ENCODE measurements around the gene UGT1A4.
"Not testable (repeated sequence)": the region's sequence is repeated elsewhere in the genome, so short reads cannot be mapped to it uniquely, and the experiment has no call there.

The UGT1A4 gene

GRCh38 chr2:233712611-233713261 lies 5.8 kb upstream of the UGT1A4 start, which contains the start of gene UGT1A5:
TSS of gene UGT1A5 (plus strand) at chr2:233712907. CDS start at chr2:233712992, 85 bp downstream.
- no peak for DNase-seq (ENCODE audit: low spot score in 2 of 2)
- peaks cover 6% of the 10 kb centered on the region for H3K4me1 Mint-ChIP-seq
- no peak within 1 kb of the TSS for H3K4me3 Mint-ChIP-seq
- no peak within 1 kb of the TSS for H3K27ac Mint-ChIP-seq
- H3K9me3 Mint-ChIP-seq = no peaks in the 10 kb centered on the region
- no peak for ATAC-seq
- H3K36me3 Mint-ChIP-seq = no peaks in the 10 kb centered on the region

DNA sequence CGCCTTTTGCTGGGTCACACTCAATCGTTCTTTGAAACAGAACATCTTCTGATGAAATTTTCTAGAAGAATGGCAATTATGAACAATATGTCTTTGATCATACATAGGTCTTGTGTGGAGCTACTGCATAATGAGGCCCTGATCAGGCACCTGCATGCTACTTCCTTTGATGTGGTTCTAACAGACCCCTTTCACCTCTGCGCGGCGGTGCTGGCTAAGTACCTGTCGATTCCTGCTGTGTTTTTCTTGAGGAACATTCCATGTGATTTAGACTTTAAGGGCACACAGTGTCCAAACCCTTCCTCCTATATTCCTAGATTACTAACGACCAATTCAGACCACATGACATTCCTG lies 5.3 kb upstream of the UGT1A4 start:
- no peak overlapping the region for H3K27ac Mint-ChIP-seq
- no peaks in the 10 kb centered on the region for H3K36me3 Mint-ChIP-seq
- H3K4me3 Mint-ChIP-seq = no peak overlapping the region
- H3K4me1 Mint-ChIP-seq = peaks cover 6% of the 10 kb centered on the region
- H3K9me3 Mint-ChIP-seq = no peaks in the 10 kb centered on the region
- DNase-seq (ENCODE audit: low spot score in 2 of 2) (no peak), ATAC-seq (no peak)

GRCh38 chr2:233714121-233714520 lies 4.4 kb upstream of the UGT1A4 start:
- no peak for DNase-seq (ENCODE audit: low spot score in 2 of 2)
- no peak for ATAC-seq
- Mint-ChIP-seq H3K27ac (no peak overlapping the region), H3K9me3 (no peaks in the 10 kb centered on the region), H3K4me3 (no peak overlapping the region), H3K36me3 (no peaks in the 10 kb centered on the region), H3K4me1 (peaks cover 6% of the 10 kb centered on the region)

DNA sequence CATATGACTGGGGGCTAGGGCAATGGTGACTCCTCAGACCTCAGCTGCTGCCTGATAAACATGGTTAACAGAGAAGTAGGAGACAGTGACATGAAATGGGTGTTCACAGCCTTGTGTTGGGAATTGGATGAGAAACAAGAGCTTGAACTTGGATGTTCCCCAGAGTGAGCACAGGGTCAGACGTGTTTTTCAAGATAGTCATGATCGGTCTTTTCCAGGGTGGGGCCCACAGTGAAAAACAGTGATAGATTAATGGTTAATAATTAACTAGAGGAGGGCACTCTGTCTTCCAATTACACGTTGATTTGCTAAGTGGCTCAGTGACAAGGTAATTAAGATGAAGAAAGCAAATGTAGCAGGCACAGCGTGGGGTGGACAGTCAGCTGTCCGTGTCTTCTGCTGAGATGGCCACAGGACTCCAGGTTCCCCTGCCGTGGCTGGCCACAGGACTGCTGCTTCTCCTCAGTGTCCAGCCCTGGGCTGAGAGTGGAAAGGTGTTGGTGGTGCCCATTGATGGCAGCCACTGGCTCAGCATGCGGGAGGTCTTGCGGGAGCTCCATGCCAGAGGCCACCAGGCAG lies 10.3 kb downstream of the UGT1A4 start, which contains the start of gene UGT1A3:
Gene UGT1A3 (plus strand): TSS at position 320 of the 579 bp plus-strand sequence. CDS start 85 bp downstream, at position 405.
- Mint-ChIP-seq H3K9me3 (no peaks in the 10 kb centered on the region), H3K27ac (no peak within 1 kb of the TSS), H3K4me3 (no peak within 1 kb of the TSS), H3K4me1 (no peaks in the 10 kb centered on the region), H3K36me3 (no peaks in the 10 kb centered on the region)
- DNase-seq (ENCODE audit: low spot score in 2 of 2) (no peak), ATAC-seq (no peak)

GRCh38 chr2:233736868-233737653 lies 18.5 kb downstream of the UGT1A4 start:
- H3K4me1 Mint-ChIP-seq; H3K4me3 Mint-ChIP-seq; H3K36me3 Mint-ChIP-seq; H3K9me3 Mint-ChIP-seq; DNase-seq (ENCODE audit: low spot score in 2 of 2); H3K27ac Mint-ChIP-seq; ATAC-seq: not testable (repeated sequence)

DNA sequence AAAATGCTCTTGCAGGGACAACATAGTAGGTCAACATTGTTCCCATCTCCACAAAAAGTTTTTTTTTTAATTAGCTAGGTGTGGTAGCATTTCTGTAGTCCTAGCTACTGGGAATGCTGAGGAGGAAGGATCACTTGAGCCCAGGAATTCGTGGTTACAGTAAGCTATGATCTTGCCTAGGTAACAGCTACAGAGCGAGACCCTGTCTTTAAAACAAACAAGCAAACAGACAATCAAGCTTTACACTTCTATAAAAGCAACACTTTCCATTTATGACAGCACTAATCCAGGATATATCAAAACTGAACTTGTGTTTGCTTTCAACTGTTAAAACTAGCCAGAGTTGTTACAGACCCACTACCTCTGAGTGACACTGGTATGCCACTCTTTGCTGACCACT lies 22.3 kb downstream of the UGT1A4 start:
- no peaks in the 10 kb centered on the region for H3K9me3 Mint-ChIP-seq
- no peak overlapping the region for H3K4me3 Mint-ChIP-seq
- H3K27ac Mint-ChIP-seq = no peak overlapping the region
- no peaks in the 10 kb centered on the region for H3K36me3 Mint-ChIP-seq
- no peak for DNase-seq (ENCODE audit: low spot score in 2 of 2)
- no peak for ATAC-seq
- H3K4me1 Mint-ChIP-seq = no peaks in the 10 kb centered on the region

DNA sequence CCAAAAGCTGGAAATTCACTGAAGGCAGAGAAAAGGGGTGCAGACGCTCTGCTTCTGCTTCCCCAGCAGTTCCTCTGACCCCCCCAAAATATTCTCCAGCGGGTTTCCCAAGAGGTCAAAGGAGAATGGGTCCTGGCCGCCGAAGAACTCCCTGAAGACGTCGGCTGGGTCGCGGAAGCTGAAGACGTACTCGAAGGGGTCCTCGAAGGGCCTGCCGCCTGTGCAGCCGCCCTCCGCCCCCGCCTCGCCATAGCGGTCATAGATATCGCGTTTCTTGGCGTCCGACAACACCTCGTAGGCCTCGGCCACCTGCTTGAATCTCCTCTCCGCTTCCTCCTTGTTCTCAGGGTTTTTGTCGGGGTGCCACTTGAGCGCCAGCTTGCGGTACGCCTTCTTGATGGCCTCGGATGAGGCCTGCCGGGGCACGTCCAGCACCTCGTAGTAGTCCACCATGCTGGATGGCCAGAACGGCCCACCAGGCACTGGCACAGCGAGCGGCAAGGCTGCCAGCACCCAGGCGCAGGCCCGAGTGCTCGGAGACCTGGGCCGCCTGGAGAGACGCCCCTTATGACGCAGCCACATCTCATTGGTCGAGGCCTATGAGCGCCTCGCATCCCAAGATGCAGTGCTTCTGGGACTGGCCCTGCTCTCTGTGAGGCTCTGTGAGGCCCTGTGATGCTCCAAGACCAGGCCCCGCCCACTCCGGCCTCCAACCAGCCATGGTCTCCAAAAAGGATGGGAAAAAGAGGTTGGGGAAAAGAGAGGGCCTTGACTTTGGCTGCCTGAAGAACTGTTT lies 25.1 kb downstream of the UGT1A4 start:
- DNase-seq (ENCODE audit: low spot score in 2 of 2) (no peak), ATAC-seq (no peak)
- Mint-ChIP-seq H3K4me1 (no peaks in the 10 kb centered on the region), H3K36me3 (no peaks in the 10 kb centered on the region), H3K4me3 (no peak overlapping the region), H3K9me3 (no peaks in the 10 kb centered on the region), H3K27ac (no peak overlapping the region)

DNA sequence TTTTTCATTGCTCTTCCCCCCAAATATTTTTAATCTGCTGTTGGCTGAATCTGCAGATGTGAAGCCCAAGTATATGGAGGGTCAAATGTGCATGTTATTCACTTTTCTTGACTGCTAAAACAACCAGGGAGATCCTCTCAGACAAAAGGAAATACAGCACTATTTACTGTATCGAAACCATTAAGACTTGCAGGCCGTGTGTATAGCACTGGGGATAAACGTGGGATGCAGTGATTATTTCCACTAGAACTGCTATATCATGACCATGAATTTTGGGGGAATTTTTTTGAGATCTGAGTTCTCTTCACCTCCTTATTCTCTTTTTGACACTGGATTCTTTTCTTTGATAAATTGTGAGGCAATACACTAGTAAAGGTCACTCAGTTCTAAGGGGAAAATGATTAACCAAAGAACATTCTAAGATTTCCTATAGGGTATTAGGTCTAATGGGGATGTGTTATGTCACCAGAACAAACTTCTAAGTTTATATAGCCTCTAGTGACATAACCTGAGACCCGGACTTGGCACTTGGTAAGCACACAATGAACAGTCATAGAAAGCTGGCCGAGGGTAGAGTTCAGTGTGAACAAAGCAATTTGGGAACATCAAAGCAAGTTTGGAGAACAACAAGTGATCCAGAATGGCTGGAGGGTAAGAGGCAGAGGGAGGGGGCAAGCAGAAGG lies 26.7 kb downstream of the UGT1A4 start:
- Mint-ChIP-seq H3K27ac (no peak overlapping the region), H3K4me3 (no peak overlapping the region), H3K36me3 (no peaks in the 10 kb centered on the region), H3K9me3 (peaks cover 6% of the 10 kb centered on the region), H3K4me1 (no peaks in the 10 kb centered on the region)
- ATAC-seq = no peak
- DNase-seq (ENCODE audit: low spot score in 2 of 2) = no peak

GRCh38 chr2:233745838-233746237 lies 27.3 kb downstream of the UGT1A4 start:
- not testable (repeated sequence) for H3K9me3 Mint-ChIP-seq; H3K4me1 Mint-ChIP-seq; H3K27ac Mint-ChIP-seq; H3K36me3 Mint-ChIP-seq; ATAC-seq; DNase-seq (ENCODE audit: low spot score in 2 of 2); H3K4me3 Mint-ChIP-seq

DNA sequence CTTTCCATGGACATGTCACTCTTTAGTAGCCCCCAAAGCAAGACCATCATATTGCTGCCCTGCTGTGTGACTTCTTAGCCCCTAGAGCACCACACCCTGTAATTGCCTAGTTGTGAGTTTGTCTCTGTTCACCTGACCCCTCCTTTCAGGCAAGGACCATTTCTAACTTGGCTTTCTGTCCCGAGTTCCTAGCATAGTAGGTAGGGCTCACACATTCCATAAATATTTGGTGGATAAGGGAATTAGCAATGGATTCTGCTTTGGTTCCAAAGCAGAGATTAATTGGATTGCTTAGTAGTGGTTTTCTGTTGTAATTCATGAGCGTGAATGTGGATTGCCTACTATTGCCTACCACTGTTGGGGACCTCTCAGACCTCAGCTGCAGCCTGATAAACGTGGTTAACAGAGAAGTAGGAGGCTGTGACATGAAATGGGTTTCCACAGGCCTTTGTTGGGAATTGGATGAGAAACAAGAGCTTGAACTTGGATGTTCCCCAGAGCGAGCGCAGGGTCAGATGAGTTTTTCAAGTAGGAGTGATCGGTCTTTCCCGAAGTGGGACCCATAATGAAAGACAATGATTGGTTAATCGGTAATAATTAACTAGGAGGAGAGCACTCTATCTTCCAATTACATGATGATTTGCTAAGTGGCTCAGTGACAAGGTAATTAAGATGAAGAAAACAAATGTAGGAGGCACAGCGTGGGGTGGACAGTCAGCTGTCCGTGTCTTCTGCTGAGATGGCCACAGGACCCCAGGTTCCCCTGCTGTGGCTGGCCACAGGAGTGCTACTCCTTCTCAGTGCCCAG lies 28.1 kb downstream of the UGT1A4 start:
- Mint-ChIP-seq H3K36me3 (no peaks in the 10 kb centered on the region), H3K4me3 (no peak overlapping the region), H3K4me1 (no peaks in the 10 kb centered on the region), H3K27ac (no peak overlapping the region), H3K9me3 (peaks cover 10% of the 10 kb centered on the region)
- ATAC-seq = no peak
- no peak for DNase-seq (ENCODE audit: low spot score in 2 of 2)

DNA sequence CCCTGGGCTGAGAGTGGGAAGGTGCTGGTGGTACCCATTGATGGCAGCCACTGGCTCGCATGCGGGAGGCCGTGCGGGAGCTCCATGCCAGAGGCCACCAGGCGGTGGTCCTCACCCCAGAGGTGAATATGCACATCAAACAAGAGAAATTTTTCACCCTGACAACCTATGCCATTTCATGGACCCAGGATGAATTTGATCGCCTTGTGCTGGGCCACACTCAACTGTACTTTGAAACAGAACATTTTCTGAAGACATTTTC lies 28.7 kb downstream of the UGT1A4 start:
- Mint-ChIP-seq H3K9me3 (peaks cover 11% of the 10 kb centered on the region), H3K36me3 (no peaks in the 10 kb centered on the region), H3K27ac (no peak overlapping the region), H3K4me1 (no peaks in the 10 kb centered on the region), H3K4me3 (no peak overlapping the region)
- no peak for DNase-seq (ENCODE audit: low spot score in 2 of 2)
- no peak for ATAC-seq

DNA sequence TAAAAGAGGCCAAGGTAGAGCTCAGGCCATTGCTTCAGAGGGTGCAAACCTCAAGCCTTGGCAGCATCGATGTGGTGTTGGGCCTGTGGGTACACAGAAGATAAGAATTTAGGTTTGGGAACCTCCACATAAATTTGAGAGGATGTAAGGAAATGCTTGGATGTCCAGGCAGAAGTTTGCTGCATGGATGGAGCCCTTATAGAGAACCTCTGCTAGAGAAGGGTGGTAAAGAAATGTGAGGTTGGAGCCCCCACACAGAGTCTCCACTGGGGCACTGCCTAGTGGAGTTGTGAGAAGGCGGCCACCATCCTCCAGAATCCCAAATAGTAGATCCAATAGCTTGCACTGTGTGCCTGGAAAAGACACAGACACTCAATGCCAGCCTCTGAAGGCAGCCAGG lies 32.2 kb downstream of the UGT1A4 start:
- not testable (repeated sequence) for DNase-seq (ENCODE audit: low spot score in 2 of 2); H3K27ac Mint-ChIP-seq; H3K36me3 Mint-ChIP-seq; ATAC-seq; H3K4me3 Mint-ChIP-seq; H3K4me1 Mint-ChIP-seq
- H3K9me3 Mint-ChIP-seq = peaks cover 11% of the 10 kb centered on the region

- ATAC-seq; H3K4me1 Mint-ChIP-seq; H3K4me3 Mint-ChIP-seq; H3K36me3 Mint-ChIP-seq; DNase-seq (ENCODE audit: low spot score in 2 of 2); H3K27ac Mint-ChIP-seq: not testable (repeated sequence)
- peaks cover 11% of the 10 kb centered on the region for H3K9me3 Mint-ChIP-seq
Measured at GRCh38 chr2:233751212-233752009, 32.9 kb downstream of the UGT1A4 start.

Measured in stimulated activated effector memory CD8-positive, alpha-beta T cell treated with anti-CD3 and anti-CD28 coated beads, Interleukin-12 subunit alpha, Interleukin-12 subunit beta, amount 100 ng/mL, for 72 hours (primary cell).